ENCODE measurements around the gene HMX3.

The HMX3 gene

DNA sequence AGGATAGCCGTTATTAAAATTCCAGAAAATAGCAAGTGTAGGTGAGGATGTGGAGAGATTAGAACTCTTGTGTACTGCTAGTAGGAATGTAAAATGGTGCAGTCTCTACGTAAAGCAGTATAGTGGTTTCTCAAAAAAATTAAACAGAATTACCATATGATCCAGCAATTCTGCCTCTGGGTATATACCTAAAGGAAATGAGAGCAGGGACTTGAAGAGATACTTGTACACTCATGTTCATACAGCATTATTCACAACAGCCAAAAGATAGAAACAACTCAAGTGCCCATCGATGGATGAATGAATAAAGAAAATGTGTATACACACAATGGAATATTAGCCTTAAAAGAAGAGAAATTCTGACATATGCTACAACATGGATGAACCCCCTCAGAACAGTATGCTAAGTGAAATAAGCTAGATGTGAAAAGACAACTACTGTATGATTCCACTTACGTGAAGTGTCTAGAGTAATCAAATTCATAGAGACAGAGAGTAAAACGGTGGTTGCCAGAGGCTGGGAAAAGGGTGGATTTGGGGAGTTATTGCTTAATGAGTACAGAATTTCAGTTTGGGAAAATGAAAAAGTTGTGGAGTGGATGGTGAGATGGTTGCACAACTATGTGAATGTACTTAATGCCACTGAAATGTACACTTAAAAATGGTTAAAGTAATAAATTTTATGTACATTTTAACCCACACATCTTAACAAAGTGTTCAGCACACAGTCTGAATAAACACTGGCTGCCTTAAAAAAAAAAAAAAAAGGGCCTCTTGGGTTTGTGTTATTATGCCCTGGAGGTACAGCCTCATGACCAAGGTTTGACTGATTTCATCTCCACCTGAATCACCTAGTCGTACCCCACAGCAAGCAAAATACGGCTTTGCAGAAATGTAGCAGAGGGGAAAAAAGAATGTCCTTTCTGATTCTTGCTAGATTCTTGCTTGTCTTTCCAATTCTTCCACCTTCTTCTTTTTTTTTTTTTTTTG is 44.6 kb downstream of the HMX3 start:
- DNase-seq = no peak

DNA sequence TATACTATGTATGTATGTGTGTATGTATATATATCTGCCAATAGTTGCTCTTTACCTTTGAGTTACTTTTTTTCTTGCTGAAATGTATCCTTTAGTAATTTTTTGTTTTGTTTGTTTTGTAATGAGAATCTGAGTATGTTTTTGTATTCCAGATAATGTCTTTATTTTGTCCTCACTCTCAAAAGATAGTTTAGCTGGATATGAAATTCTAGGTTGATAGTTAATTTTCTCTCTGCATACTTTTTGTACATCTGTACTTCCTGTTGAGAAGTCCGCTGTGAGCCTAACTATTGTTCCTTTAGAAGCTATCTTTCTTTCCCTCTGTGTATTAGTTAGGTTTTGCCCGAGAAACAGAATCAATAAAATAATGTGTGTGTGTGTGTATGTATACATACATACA is 48.0 kb downstream of the HMX3 start:
- DNase-seq = no peak

DNA sequence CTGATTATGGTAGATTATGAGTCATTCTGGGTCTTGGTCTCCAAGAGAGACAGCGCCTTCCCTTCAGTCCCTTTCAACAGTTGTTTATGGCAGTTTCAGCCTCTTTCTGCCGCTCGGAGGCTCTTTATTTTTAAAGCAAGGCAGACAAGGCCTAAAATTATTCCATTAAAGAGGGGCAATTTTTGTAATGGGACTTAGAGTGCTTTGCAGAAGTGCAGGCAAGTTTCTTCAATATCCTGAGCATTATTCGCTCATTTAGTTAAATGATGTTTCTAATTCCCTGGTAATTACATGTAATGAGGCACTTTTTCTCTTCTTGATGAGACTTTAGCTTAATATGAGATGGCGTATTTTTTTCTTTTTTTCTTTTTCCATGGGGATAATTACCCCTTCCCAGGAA is 52.0 kb downstream of the HMX3 start:
- DNase-seq = no peak

All from femur (tissue), 1 donor.